OCI-LY7 (cell line): ENCODE measurements around the gene PDXK. TPM values are rescaled to one million over a fixed set of nuclear protein-coding genes. Genes with fewer than 3 reads are reported as not detected.

Experiments used
- BruUV-seq: library from RNA; stranded (reverse); fragments of 400-500 nt; replicated peaks from 2 replicates; lab custom pipeline; 2021; lab: Mats Ljungman, UMichigan
- CTCF ChIA-PET: fragments of 300-600 bp; sonication (Branson Sonifier 250); formaldehyde crosslinking; loops from one replicate; lab custom pipeline; 2022; ENCODE audit warnings: antibody characterized with exemption; ENCODE audit not compliant: unreplicated experiment; lab: Charles Lee
- POLR2A ChIA-PET: fragments of 300-600 bp; sonication (Branson Sonifier 250); formaldehyde crosslinking; loops from one replicate; lab custom pipeline; 2022; ENCODE audit warnings: antibody characterized with exemption; lab: Charles Lee
- DNase-seq: peaks from one replicate; pipeline ENCODE4 v3.0.0-alpha.2; 2015; ENCODE audit warnings: low spot score
- H2AFZ ChIP-seq: fragments of 200-600 bp; sonication (generic), shearing (Covaris generic); 2 replicates; pipeline ENCODE4 v1.6.1; 2014; ENCODE audit warnings: mild to moderate bottlenecking, antibody characterized with exemption, low read length, moderate library complexity
- H3K27ac ChIP-seq: fragments of 200-600 bp; sonication (generic); 2 replicates; pipeline ENCODE4 v1.5.1; 2014; ENCODE audit warnings: mixed run types, low read depth, mild to moderate bottlenecking, moderate library complexity, low read length, inconsistent platforms; ENCODE audit not compliant: poor library complexity, severe bottlenecking
- H3K36me3 ChIP-seq: fragments of 200-600 bp; sonication (generic); 2 replicates; pipeline ENCODE4 v1.6.1; 2014; ENCODE audit warnings: mild to moderate bottlenecking, antibody characterized with exemption, low read length, moderate library complexity, mixed read lengths; ENCODE audit not compliant: insufficient read depth
- H3K4me1 ChIP-seq: fragments of 200-600 bp; sonication (generic); 2 replicates; pipeline ENCODE4 v1.5.1; 2014; ENCODE audit warnings: mild to moderate bottlenecking, low read length; ENCODE audit not compliant: insufficient read depth, poor library complexity, severe bottlenecking
- H3K4me2 ChIP-seq: fragments of 200-600 bp; sonication (generic); 2 replicates; pipeline ENCODE4 v1.6.1; 2014; ENCODE audit warnings: mild to moderate bottlenecking, low read length
- H3K4me3 ChIP-seq: fragments of 200-600 bp; sonication (generic); 2 replicates; pipeline ENCODE4 v1.5.1; 2014; ENCODE audit warnings: mild to moderate bottlenecking, low read depth, low read length; ENCODE audit not compliant: poor library complexity, severe bottlenecking
- H3K79me2 ChIP-seq: fragments of 200-600 bp; sonication (generic); 2 replicates; pipeline ENCODE4 v1.6.1; 2016; ENCODE audit warnings: low read depth, mild to moderate bottlenecking, low read length, moderate library complexity, mixed read lengths; ENCODE audit not compliant: insufficient read depth
- H3K9me2 ChIP-seq: fragments of 200-600 bp; sonication (generic); 2 replicates; pipeline ENCODE4 v1.6.1; 2016; ENCODE audit warnings: mild to moderate bottlenecking, low read length, mixed read lengths; ENCODE audit not compliant: insufficient read depth
- H3K9me3 ChIP-seq: fragments of 200-600 bp; sonication (generic); 2 replicates; pipeline ENCODE4 v1.6.1; 2014; ENCODE audit warnings: mild to moderate bottlenecking, mixed run types, low read length, mixed read lengths
- H4K20me1 ChIP-seq: fragments of 200-600 bp; sonication (generic); 2 replicates; pipeline ENCODE4 v1.6.1; 2014; ENCODE audit warnings: mild to moderate bottlenecking, antibody characterized with exemption, low read length, moderate library complexity, mixed read lengths; ENCODE audit not compliant: insufficient read depth
- CTCF ChIP-seq: fragments of 200-600 bp; sonication (generic); conservative IDR thresholded peaks from 2 replicates; pipeline ENCODE4 v1.5.1; 2014; ENCODE audit warnings: mild to moderate bottlenecking, antibody characterized with exemption, low read length, moderate library complexity, mixed read lengths
- EZH2phosphoT487 ChIP-seq: fragments of 200-600 bp; sonication (generic); IDR thresholded peaks from 2 replicates; pipeline ENCODE4 v1.6.1; 2018; ENCODE audit warnings: low read depth, borderline replicate concordance, mild to moderate bottlenecking, mixed run types, antibody characterized with exemption, low read length, moderate library complexity, mixed read lengths
- intact Hi-C: fragments of 100-400 bp; cut with micrococcal nuclease; formaldehyde crosslinking; loops from one replicate; pipeline ENCODE4 v1.10.0; 2022; ENCODE audit not compliant: unreplicated experiment
- total RNA-seq, 2 experiments: library from RNA; depleted of rRNA in 1 of 2; stranded (reverse); fragments of >200 nt in 1 of 2; shearing (Covaris generic) in 1 of 2; gene quantifications; 2 replicates each; pipeline ENCODE4 v1.2.3, GENCODE V29; 2014 to 2022

Gene PDXK
- total RNA-seq, 2 experiments from 2014 or later = 32.8 to 67.0 TPM

GRCh38 chr21:43720539-43721166 is 1.7 kb downstream of the PDXK start:
- Histone ChIP-seq H3K27ac (no peak overlapping the region), H4K20me1 (peaks cover 11% of the 10 kb centered on the region; the same call in 1 of the 2 replicates), H3K4me2 (peak overlapping the region; percentile 69), H3K9me2 (no peaks in the 10 kb centered on the region), H3K79me2 (peaks cover 1% of the 10 kb centered on the region; the same call in 1 of the 2 replicates), H3K4me3 (peak overlapping the region; percentile 96), H3K36me3 (no peaks in the 10 kb centered on the region; the same call in 1 of the 2 replicates), H3K9me3 (no peaks in the 10 kb centered on the region), H2AFZ (no peak overlapping the region), H3K4me1 (peaks cover 74% of the 10 kb centered on the region)
- ChIA-PET CTCF (no interaction called here), POLR2A (no interaction called here)
- no TSS peak for BruUV-seq
- TF ChIP-seq EZH2phosphoT487 = no peak
- no peak for TF ChIP-seq CTCF
- intact Hi-C loops = no loop called here
- DNase-seq = no peak

GRCh38 chr21:43721206-43721605 is 2.3 kb downstream of the PDXK start:
- CTCF ChIA-PET = no interaction called here

More at GRCh38 chr21:43721206-43721605, 2.3 kb downstream of the PDXK start:
- Histone ChIP-seq H3K4me2 (peak overlapping the region; percentile 69; the same call in 1 of the 2 replicates), H3K79me2 (peaks cover 5% of the 10 kb centered on the region; the same call in 1 of the 2 replicates), H4K20me1 (peaks cover 11% of the 10 kb centered on the region; the same call in 1 of the 2 replicates), H3K4me3 (no peak overlapping the region), H2AFZ (no peak overlapping the region), H3K9me2 (no peaks in the 10 kb centered on the region), H3K36me3 (no peaks in the 10 kb centered on the region; the same call in 1 of the 2 replicates), H3K27ac (no peak overlapping the region), H3K9me3 (no peaks in the 10 kb centered on the region), H3K4me1 (peaks cover 74% of the 10 kb centered on the region)
- DNase-seq = no peak
- intact Hi-C loops = no loop called here
- POLR2A ChIA-PET = no interaction called here
- no TSS peak for BruUV-seq
- TF ChIP-seq EZH2phosphoT487 (no peak), CTCF (no peak)
